ENCODE results near the gene HSD3B1.
"Not testable (repeated sequence)": the region's sequence is repeated elsewhere in the genome, so short reads cannot be mapped to it uniquely, and the experiment has no call there.

HSD3B1 gene

DNA sequence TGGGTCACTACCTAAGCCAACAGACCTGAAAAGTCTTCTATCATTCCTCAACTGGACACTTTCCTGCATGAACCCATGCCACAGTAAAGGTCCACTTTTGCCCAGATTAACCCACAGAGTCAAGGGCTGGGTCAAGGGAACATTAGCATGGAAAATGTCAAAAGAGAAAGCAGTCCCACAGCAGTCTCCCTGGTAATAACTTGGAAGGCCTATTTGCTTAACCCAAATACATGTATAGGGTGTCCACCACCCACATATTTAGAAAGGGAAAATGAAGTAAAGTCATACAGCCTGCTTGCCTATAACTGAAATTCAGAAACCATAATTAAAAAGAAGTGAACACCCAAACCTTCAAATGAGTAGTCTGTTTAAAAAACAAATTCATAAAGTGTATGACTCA, 16.1 kb upstream of the HSD3B1 start:
- Histone ChIP-seq H3K4me1 (ENCODE audit: control insufficient read depth, insufficient read depth, low read length) (no peaks in the 10 kb centered on the region), H3K27me3 (ENCODE audit: control insufficient read depth, insufficient read depth, low read length) (no peaks in the 10 kb centered on the region), H3K9me3 (ENCODE audit: control insufficient read depth, insufficient read depth, low read depth, low read length) (peaks cover 5% of the 10 kb centered on the region; the same call in 1 of the 2 replicates), H3K36me3 (ENCODE audit: control insufficient read depth, insufficient read depth, low read length) (no peaks in the 10 kb centered on the region), H3K9ac (ENCODE audit: low read length) (no peak overlapping the region), H3K4me3 (ENCODE audit: low read depth, low read length) (no peak overlapping the region), H3K27ac (ENCODE audit: low read depth, low read length) (no peak overlapping the region)

DNA sequence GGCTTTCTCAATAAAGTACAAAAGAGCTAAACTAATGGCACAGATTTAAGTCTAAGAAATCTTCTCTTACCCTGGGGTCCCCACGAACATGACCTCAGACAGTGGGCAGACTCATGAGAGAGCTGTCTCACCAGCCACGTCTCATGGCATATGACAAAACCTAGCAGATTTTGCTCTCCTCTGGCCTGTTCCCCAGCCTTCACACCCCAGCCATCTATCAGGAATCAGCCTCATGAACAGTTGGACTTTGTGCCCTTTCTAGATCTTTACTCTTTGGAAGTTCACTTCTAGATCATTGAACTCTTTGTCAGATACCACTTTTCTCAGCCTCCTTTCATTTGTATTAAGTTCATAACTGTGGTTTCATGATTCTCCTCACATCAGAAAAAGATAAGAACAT, 14.2 kb upstream of the HSD3B1 start:
- no peaks in the 10 kb centered on the region for H3K4me1 ChIP-seq (ENCODE audit: control insufficient read depth, insufficient read depth, low read length)
- no peaks in the 10 kb centered on the region for H3K36me3 ChIP-seq (ENCODE audit: control insufficient read depth, insufficient read depth, low read length)
- no peak overlapping the region for H3K9ac ChIP-seq (ENCODE audit: low read length)
- peaks cover 23% of the 10 kb centered on the region for H3K9me3 ChIP-seq (ENCODE audit: control insufficient read depth, insufficient read depth, low read depth, low read length)
- no peak overlapping the region for H3K4me3 ChIP-seq (ENCODE audit: low read depth, low read length)
- H3K27me3 ChIP-seq (ENCODE audit: control insufficient read depth, insufficient read depth, low read length) = no peaks in the 10 kb centered on the region
- H3K27ac ChIP-seq (ENCODE audit: low read depth, low read length) = no peak overlapping the region

DNA sequence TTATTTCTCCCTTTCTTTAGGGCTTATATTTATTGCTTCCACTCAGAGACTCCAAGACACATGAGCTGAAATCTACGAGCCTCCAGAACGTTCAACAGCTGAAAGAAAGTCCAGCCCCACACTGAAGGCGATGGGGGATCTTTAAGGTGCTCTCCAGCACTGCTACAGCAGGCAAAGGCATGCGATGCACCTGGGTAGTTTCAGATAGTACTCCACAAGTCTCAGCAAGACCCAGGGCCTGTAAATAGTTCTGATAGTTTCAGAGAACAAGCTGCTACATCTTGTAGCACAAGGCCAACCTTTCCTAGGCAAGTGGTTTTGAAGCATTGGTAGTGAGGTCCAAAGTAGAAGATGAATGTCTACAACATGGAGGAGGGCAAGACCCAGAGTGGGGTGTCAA, 2.2 kb upstream of the HSD3B1 start:
- Histone ChIP-seq H3K9me3 (ENCODE audit: control insufficient read depth, insufficient read depth, low read depth, low read length) (no peaks in the 10 kb centered on the region), H3K27me3 (ENCODE audit: control insufficient read depth, insufficient read depth, low read length) (no peaks in the 10 kb centered on the region), H3K9ac (ENCODE audit: low read length) (no peak overlapping the region), H3K4me3 (ENCODE audit: low read depth, low read length) (no peak overlapping the region), H3K36me3 (ENCODE audit: control insufficient read depth, insufficient read depth, low read length) (no peaks in the 10 kb centered on the region), H3K4me1 (ENCODE audit: control insufficient read depth, insufficient read depth, low read length) (no peaks in the 10 kb centered on the region), H3K27ac (ENCODE audit: low read depth, low read length) (no peak overlapping the region)

DNA sequence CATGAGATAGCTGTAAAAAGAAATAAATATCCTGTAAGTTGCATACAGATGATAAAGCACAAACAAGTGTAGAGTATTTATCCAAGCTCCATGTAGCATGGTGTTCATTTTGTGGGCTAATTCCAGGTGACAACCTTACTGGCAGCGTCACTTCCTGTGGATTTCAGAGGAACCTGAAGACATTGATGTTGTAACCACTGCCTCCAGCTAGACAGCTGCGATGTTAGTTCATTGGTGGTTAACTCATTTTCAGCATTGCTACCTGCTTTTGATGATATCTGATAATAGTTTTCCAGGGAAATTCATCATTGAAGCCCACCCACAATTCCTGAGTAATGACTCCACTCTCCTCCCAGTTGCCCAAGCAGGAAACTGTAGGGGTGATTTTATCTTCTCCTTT, 3.0 kb downstream of the HSD3B1 start:
- H3K4me3 ChIP-seq (ENCODE audit: low read depth, low read length) = no peak overlapping the region
- H3K27me3 ChIP-seq (ENCODE audit: control insufficient read depth, insufficient read depth, low read length) = no peaks in the 10 kb centered on the region

DNA sequence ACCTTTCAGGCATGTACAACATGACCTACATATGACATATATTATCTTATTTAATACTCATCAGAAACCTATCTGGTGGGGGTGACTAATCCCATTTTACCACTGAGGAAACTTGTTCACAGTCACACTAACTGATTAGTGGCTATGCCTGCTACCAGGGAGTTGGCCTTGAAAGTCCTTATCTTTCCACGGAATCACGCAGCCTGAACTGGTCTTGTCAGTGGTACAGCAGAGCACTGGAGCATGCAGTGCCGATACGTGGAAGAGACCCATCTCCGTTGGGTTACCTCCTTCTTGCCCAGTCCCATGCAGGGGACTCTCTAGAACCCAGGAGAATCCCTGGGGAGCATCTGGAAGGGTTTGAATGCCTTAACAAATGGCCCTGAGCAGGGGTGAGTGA, 8.2 kb downstream of the HSD3B1 start:
- Histone ChIP-seq H3K4me1 (ENCODE audit: control insufficient read depth, insufficient read depth, low read length) (no peaks in the 10 kb centered on the region), H3K27ac (ENCODE audit: low read depth, low read length) (no peak overlapping the region), H3K9ac (ENCODE audit: low read length) (no peak overlapping the region), H3K36me3 (ENCODE audit: control insufficient read depth, insufficient read depth, low read length) (no peaks in the 10 kb centered on the region), H3K4me3 (ENCODE audit: low read depth, low read length) (no peak overlapping the region), H3K27me3 (ENCODE audit: control insufficient read depth, insufficient read depth, low read length) (no peaks in the 10 kb centered on the region), H3K9me3 (ENCODE audit: control insufficient read depth, insufficient read depth, low read depth, low read length) (no peaks in the 10 kb centered on the region)

More for the DNA sequence above, 3.0 kb downstream of the HSD3B1 start:
- Histone ChIP-seq H3K27ac (ENCODE audit: low read depth, low read length) (no peak overlapping the region), H3K36me3 (ENCODE audit: control insufficient read depth, insufficient read depth, low read length) (no peaks in the 10 kb centered on the region), H3K9me3 (ENCODE audit: control insufficient read depth, insufficient read depth, low read depth, low read length) (no peaks in the 10 kb centered on the region), H3K4me1 (ENCODE audit: control insufficient read depth, insufficient read depth, low read length) (no peaks in the 10 kb centered on the region), H3K9ac (ENCODE audit: low read length) (no peak overlapping the region)

DNA sequence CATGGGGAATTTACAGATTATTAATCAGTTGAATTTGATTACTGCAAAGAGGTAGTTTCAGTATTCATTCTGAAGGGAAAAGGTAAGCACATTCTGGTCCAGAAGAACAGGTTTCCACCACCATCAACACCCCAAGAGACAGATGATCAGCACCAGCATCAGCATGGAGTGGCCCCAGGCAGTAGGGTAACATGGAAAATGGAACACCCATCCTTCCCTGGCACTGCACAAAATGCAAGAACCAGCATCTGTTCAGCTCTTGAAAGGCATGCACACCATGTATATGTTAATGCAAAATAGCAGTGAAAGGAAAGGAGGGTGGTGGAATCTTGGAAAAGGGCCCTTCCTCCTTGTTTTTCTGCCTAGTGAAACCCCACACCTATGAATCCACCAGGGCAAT, 9.2 kb downstream of the HSD3B1 start:
- H3K4me1 ChIP-seq (ENCODE audit: control insufficient read depth, insufficient read depth, low read length) = no peaks in the 10 kb centered on the region
- H3K27me3 ChIP-seq (ENCODE audit: control insufficient read depth, insufficient read depth, low read length) = no peaks in the 10 kb centered on the region
- no peaks in the 10 kb centered on the region for H3K36me3 ChIP-seq (ENCODE audit: control insufficient read depth, insufficient read depth, low read length)
- H3K27ac ChIP-seq (ENCODE audit: low read depth, low read length) = no peak overlapping the region
- H3K9me3 ChIP-seq (ENCODE audit: control insufficient read depth, insufficient read depth, low read depth, low read length) = no peaks in the 10 kb centered on the region
- no peak overlapping the region for H3K4me3 ChIP-seq (ENCODE audit: low read depth, low read length)
- no peak overlapping the region for H3K9ac ChIP-seq (ENCODE audit: low read length)

DNA sequence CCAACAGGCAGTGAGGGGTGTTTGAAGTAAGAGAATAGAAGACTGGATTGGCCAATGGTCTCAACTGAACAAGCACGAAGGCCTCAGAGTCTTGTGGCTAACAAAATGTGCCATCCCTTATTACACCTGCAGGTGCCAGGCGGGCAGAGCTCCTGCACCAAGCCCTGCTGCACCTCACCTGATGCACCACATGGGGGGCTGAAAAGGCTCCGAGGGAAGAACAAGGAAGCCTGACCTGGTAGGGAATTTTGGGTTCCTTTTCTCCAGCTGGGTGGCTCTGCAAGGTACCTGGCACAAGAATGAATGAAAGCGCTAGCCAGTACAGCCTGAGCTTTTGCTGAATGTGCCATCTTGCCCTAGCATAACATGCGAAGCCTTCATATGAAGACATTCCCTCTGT, 9.7 kb downstream of the HSD3B1 start:
- no peaks in the 10 kb centered on the region for H3K27me3 ChIP-seq (ENCODE audit: control insufficient read depth, insufficient read depth, low read length)
- H3K4me3 ChIP-seq (ENCODE audit: low read depth, low read length) = no peak overlapping the region
- H3K27ac ChIP-seq (ENCODE audit: low read depth, low read length) = no peak overlapping the region
- H3K9me3 ChIP-seq (ENCODE audit: control insufficient read depth, insufficient read depth, low read depth, low read length) = no peaks in the 10 kb centered on the region
- no peaks in the 10 kb centered on the region for H3K36me3 ChIP-seq (ENCODE audit: control insufficient read depth, insufficient read depth, low read length)
- H3K9ac ChIP-seq (ENCODE audit: low read length) = no peak overlapping the region
- H3K4me1 ChIP-seq (ENCODE audit: control insufficient read depth, insufficient read depth, low read length) = no peaks in the 10 kb centered on the region

DNA sequence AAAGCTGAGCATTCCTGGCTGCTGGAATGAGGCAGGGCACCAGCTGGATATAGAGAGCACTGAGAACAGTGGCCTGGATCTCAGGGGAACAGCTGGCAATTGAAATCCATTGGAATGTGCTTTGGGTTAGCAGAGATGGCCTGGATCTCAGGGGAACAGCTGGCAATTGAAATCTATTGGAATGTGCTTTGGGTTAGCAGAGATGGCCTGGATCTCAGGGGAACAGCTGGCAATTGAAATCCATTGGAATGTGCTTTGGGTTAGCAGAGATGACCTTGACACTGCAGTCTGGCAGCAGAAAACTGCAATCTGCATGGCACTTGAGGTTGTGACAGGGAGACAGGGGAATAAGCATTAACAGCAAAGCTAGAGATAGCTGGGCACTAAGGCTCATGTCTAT, 10.7 kb downstream of the HSD3B1 start:
- not testable (repeated sequence) for H3K4me1 ChIP-seq (ENCODE audit: control insufficient read depth, insufficient read depth, low read length); H3K27ac ChIP-seq (ENCODE audit: low read depth, low read length); H3K27me3 ChIP-seq (ENCODE audit: control insufficient read depth, insufficient read depth, low read length); H3K36me3 ChIP-seq (ENCODE audit: control insufficient read depth, insufficient read depth, low read length); H3K9me3 ChIP-seq (ENCODE audit: control insufficient read depth, insufficient read depth, low read depth, low read length); H3K9ac ChIP-seq (ENCODE audit: low read length); H3K4me3 ChIP-seq (ENCODE audit: low read depth, low read length)

DNA sequence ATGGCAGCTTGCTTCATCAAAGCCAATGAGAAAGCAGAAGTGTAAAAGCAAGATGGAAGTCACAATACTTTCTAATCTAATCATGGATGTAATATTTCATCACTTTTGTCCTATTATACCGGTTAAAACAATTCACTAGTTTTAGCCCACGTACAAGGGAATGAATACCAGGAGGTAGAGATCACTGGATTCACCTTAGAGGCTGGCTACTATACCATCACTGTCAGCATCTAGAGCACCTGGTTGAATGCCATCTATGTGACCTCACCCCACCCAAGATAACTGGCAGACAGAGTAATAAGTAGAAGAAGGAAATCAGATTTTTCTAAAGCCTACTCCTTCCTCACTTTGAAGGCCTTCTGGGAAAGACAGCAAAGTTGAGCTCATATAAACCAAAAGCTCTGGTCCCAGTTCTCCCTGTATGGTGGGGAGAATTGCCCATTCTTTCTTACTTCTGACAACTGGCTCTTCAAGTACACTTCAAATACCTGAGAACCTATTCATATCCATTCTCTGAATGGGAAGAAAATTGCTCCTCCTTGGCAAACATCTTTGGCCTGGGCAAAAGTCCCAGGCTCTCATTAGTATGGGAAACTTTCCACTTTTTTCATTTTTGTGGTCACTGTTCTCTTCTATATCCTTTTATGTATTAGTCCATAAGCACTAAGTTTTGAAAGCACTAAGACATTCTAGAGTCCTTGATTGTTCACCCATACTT, 24.8 kb downstream of the HSD3B1 start:
- peaks cover 8% of the 10 kb centered on the region for H3K27me3 ChIP-seq (ENCODE audit: control insufficient read depth, insufficient read depth, low read length)
- no peaks in the 10 kb centered on the region for H3K4me1 ChIP-seq (ENCODE audit: control insufficient read depth, insufficient read depth, low read length)
- H3K4me3 ChIP-seq (ENCODE audit: low read depth, low read length) = no peak overlapping the region
- H3K27ac ChIP-seq (ENCODE audit: low read depth, low read length) = no peak overlapping the region
- no peaks in the 10 kb centered on the region for H3K9me3 ChIP-seq (ENCODE audit: control insufficient read depth, insufficient read depth, low read depth, low read length)
- H3K9ac ChIP-seq (ENCODE audit: low read length) = no peak overlapping the region
- no peaks in the 10 kb centered on the region for H3K36me3 ChIP-seq (ENCODE audit: control insufficient read depth, insufficient read depth, low read length)

DNA sequence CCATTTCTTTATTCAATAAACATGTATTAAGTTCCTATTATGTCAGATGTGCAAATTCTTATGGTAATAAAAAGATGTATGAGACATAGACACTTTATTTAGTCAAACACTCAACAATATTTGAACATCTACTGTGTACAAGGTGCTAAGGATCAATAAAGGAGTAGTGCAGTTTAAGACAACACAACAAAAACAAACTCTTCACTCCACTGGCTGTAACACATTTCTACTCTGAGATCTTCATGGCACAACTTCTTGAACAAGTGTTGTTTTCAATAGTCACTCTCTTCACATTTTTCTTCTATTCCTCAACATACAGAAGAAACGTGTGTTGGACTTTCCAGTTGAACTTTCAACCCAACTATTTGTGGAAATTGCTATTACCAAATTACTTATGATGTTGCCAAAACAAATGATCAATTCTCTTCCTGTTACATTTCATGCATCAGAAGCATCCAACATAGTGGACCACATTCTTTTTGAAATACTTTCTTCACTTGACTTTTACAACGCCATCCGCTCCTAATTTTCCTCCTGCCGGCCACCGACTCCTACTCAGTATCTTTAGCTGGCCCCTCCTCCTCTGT, 25.4 kb downstream of the HSD3B1 start:
- H3K27ac ChIP-seq (ENCODE audit: low read depth, low read length) = no peak overlapping the region
- no peak overlapping the region for H3K4me3 ChIP-seq (ENCODE audit: low read depth, low read length)
- no peaks in the 10 kb centered on the region for H3K9me3 ChIP-seq (ENCODE audit: control insufficient read depth, insufficient read depth, low read depth, low read length)
- no peaks in the 10 kb centered on the region for H3K36me3 ChIP-seq (ENCODE audit: control insufficient read depth, insufficient read depth, low read length)
- peaks cover 7% of the 10 kb centered on the region for H3K27me3 ChIP-seq (ENCODE audit: control insufficient read depth, insufficient read depth, low read length)
- H3K4me1 ChIP-seq (ENCODE audit: control insufficient read depth, insufficient read depth, low read length) = no peaks in the 10 kb centered on the region
- no peak overlapping the region for H3K9ac ChIP-seq (ENCODE audit: low read length)

DNA sequence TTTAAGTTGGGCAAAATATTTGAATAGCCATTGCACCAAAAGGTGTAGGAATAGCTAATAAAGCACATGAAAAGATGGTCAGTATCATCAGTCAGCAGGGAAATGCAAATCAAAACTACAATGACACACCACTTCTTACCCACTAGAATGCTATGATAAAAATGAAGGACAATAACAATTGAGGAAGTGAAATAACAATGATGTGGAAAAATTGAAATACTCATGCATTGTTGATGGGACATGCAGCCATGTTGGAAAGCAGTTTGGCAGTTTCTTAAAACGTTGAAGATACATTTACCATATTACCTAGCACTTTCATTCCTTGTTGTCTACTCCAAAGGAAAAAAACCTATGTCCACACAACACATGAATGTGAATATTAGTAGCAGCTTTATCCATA, 28.4 kb downstream of the HSD3B1 start:
- Histone ChIP-seq H3K9me3 (ENCODE audit: control insufficient read depth, insufficient read depth, low read depth, low read length) (no peaks in the 10 kb centered on the region), H3K4me1 (ENCODE audit: control insufficient read depth, insufficient read depth, low read length) (no peaks in the 10 kb centered on the region), H3K36me3 (ENCODE audit: control insufficient read depth, insufficient read depth, low read length) (no peaks in the 10 kb centered on the region), H3K27ac (ENCODE audit: low read depth, low read length) (no peak overlapping the region), H3K27me3 (ENCODE audit: control insufficient read depth, insufficient read depth, low read length) (no peaks in the 10 kb centered on the region), H3K9ac (ENCODE audit: low read length) (no peak overlapping the region), H3K4me3 (ENCODE audit: low read depth, low read length) (no peak overlapping the region)
